CD4-positive, alpha-beta T cell treated with Interleukin-6 at 100 ng/mL for 8 hours (primary cell): ENCODE results near the gene RIPPLY2.
"Not testable (repeated sequence)": the region's sequence is repeated elsewhere in the genome, so short reads cannot be mapped to it uniquely, and the experiment has no call there.

Experiments
- DNase-seq: peaks from one replicate; pipeline ENCODE4 v3.0.0-alpha.2; 2020; ENCODE audit warnings: mixed read lengths, low spot score

RIPPLY2 gene

DNA sequence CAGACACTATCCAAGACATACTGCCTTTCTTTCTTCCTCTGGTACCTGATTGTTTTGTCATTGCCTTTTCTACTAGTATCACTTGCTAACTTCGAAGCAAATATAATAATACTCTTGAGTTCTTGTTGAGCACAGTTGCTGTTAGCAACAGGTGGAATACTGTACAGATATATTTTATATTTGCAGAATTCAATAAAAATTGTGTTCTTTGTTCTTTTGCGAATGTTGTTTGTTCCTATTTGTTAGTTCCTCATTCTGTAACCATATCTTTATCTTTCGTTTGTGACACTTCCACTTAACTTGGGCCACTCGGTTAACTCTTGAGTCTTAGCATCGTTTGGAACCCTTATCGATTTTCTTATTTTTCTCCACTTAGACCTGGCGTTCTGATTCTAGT, 7.2 kb downstream of the RIPPLY2 start:
- no peak for DNase-seq

- no peak for DNase-seq
Measured at GRCh38 chr6:83860782-83861495, 7.8 kb downstream of the RIPPLY2 start.

DNA sequence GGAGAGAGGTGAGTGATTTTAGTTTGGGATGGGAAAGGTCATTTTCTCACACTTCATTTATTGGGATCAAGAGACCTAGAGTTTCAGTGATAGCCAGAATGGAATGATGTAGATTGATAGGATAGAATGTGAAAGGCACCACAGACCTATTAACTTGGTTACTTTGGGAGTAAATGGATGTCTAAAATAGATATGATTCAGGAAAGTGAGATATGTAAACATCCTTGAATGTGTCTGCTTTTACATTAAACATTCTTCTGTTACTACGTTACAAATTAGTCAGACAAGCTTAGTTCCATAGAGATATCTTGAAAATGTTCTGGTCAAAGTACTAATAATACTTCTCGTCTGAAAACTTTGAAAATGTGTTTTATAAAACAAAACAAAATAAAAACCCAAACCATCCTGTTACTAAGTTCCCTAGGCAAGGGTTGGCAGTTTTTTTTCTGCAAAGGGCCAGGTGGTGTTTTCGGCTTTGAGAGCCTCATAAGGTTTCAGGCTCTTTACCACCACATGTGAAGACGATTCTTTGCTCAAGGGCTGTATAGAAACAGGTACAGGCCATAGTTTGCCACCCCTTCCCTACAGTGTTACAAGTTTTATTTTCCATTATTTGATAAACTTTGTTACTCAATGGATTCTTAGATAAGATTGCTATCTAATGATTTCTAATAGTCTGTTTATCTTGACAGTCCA, 9.8 kb downstream of the RIPPLY2 start:
- DNase-seq: no peak

DNA sequence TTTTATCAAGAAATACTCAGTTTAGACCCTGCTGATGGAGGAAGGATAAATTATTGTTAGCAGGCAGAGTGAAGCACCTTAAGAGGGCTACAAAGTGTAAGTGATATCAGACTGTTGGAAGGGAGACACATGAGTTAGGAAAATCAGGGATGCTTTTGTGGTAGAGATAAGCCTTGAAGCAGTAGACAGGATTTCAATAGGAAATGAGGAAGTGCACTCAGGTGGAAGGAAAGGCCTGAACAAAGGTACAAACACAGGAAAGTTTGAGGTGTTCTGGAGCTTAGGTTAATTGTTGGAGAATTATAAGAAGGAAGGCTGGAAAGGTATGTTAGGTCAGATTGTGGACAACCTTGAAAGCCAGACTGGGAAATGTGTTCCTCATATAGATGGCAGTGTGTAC, 13.9 kb downstream of the RIPPLY2 start:
- DNase-seq: no peak

DNA sequence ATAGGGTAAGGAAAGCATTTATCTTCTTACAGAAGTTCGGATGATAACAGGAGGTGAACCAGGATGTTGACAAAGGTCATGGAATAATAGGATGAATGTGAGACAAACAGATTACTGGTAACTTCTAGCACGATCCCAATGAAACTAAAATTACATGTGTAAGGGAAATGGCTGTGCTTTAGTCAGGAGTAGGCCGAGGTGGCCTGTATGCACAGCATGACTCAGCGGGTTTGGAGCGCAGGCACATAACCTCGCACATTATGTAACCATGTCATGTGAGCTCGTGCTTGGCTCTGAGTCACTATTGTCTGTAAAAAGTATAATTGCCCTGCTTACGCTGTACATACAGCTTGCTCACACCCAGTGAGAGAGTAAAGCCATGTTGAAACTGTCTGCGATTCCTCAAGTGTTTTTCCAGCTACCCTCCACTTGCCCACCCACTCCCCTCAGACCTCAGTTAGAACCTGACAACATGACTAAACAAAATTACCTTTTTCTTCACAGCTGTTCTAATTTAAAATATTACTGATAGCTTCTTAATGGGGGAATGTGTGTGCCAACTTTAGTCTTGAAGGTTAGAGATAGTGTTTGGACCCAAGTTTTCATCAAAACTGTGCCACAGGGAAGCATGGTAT, 14.5 kb downstream of the RIPPLY2 start:
- no peak for DNase-seq

GRCh38 chr6:83868639-83869038, 15.5 kb downstream of the RIPPLY2 start:
- no peak for DNase-seq

GRCh38 chr6:83870649-83871048, 17.5 kb downstream of the RIPPLY2 start:
- DNase-seq: no peak

GRCh38 chr6:83872386-83873118, 19.4 kb downstream of the RIPPLY2 start:
- DNase-seq: no peak

GRCh38 chr6:83873869-83874268, 20.7 kb downstream of the RIPPLY2 start:
- no peak for DNase-seq

DNA sequence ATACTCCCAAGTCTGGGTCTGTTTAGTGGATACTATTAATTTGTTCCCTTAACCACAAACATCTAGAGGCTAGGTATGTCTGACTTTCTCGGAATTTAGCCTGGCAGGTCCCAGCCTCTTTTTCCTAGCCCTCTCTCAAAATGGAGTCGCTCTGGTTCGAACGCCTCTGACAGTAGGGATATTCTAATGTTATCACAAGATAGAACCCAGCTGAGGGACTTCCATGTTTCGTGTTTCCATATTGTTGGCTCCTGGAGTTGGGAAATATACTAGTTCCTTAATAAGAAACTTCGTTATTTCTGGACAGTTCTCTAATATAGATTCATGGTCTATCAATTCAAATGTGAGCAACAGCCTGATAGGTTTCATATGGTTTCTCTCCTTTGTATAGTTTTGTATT, 22.7 kb downstream of the RIPPLY2 start:
- no peak for DNase-seq

DNA sequence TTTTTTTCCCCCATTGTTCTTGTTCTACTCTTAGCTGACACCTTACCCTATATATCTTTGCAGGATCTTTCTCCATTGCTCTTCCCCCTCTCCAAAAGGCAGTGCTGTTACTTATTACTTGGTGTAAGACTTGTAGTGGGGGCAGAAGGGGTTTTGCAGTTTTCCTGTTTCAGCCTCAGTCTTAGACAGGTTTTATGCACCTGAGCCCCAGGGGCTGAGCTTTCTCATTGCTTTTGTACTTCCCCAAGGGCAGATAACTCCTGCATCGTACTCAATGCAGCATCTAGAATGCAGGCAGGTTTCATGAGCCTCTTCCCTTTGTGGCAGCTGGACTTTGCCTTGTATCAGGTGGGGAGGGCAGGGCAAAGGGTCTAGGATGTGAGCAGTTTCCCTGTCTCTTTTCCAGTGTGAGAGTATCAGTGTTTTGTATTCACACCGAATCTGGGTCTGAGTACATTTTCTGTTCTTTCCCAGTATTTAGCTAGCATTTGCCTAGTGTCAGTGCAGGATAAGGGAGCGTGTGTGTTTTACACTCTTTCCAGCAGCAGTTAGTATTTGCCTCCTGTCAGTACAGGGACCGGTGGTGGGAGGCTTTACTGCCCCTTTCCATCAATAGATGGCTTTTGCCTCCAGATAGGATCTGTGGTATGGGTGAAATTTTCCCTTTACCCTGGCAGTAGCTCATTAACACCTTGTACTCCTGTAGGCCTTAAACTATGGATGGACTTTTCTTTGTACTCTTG, 25.9 kb downstream of the RIPPLY2 start:
- DNase-seq: no peak

- no peak for DNase-seq
Measured at GRCh38 chr6:83879746-83880145, 26.6 kb downstream of the RIPPLY2 start.

- DNase-seq: no peak
Measured at GRCh38 chr6:83883240-83883639, 30.1 kb downstream of the RIPPLY2 start.

- DNase-seq: peak; percentile 25
Measured at GRCh38 chr6:83884523-83884922, 31.4 kb downstream of the RIPPLY2 start.

GRCh38 chr6:83885984-83886383, 32.8 kb downstream of the RIPPLY2 start:
- DNase-seq: no peak

GRCh38 chr6:83889621-83890020, 36.5 kb downstream of the RIPPLY2 start:
- DNase-seq: no peak

DNA sequence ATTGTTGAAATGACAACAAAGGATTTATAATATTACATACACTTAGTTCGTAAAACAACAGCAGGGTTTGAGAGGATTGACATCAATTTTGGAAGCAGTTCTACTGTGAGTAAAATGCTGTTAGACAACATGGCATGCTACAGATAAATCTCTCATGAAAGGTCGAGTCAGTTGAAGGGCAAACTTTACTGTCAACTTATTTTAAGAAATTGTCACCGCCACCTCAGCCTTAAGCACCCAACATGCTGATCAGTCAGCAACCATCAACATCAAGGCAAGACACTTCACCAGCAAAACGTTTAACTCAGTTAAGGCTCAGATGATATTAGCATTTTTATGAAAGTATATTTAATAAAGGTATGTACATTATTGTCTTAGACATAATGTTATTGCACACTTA, 37.4 kb downstream of the RIPPLY2 start:
- no peak for DNase-seq

- DNase-seq: no peak
Measured at GRCh38 chr6:83891586-83891985, 38.4 kb downstream of the RIPPLY2 start.

DNA sequence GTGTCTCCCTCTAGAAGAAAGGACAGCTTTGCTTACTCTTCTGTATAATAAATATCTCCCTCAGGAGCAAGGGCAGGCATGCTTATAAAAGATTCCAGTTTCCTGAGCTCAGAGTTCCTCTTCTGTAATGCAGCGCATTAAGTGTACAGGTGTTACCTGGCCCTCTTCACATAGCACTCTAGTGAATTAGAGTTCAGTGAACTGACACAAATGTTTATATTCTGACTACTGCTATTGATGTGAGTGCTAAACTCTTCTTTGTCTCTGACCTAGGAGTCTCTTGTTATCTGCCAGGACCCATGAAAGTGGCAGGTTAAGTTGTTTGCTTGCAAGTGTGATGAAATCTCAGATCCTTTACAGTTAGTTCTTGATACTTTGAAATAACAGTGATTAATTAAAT, 39.9 kb downstream of the RIPPLY2 start:
- DNase-seq: no peak

GRCh38 chr6:83897094-83897493, 43.9 kb downstream of the RIPPLY2 start:
- not testable (repeated sequence) for DNase-seq

GRCh38 chr6:83901624-83902023, 48.5 kb downstream of the RIPPLY2 start:
- DNase-seq: no peak

DNA sequence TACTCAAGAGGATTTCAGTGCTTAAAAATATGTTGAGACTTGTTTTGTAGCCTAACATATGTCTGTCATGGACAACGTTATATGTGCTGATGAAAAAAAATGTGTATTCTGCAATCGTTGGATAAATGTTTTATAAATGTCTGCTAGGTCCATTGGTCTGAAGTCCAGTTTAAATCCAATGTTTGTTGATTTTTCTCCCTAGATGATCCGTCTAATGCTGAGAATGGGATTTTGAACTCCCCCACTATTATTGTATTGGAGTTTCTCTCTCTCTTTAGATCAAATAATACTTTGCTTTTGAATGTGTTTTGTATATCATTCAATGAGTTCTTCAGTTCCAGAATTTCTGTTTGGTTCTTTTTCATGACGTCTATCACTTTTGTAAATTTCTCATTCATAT, 51.2 kb downstream of the RIPPLY2 start:
- DNase-seq: no peak
